ENCODE results near the gene WNT7B.

The WNT7B gene

DNA sequence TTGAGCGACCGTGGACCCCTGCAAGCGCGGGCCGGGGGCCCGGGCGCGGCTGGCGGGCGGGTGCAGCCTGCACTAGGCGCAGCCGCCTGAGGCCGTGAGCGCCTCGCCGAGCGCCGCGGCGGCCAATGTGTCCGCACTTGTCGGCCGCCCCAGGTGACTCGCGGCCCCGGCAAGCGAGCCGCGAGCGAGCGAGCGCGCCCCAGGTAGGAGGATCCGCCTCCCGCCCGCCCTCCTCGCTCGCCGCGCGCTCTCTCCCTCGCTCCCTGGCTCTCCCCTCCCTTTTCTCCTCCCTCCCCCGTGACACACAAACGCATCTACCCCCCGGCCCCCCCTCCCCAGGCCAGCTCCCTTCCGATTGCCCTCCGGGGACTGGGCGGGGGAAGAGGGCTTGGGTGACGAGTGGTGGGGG is at the start of gene WNT7B:
TSS of gene WNT7B (minus strand) at position 160 of the 409 bp plus-strand sequence. CDS start 408 bp downstream, outside the sequence.
- peak; percentile 89 for DNase-seq

DNA sequence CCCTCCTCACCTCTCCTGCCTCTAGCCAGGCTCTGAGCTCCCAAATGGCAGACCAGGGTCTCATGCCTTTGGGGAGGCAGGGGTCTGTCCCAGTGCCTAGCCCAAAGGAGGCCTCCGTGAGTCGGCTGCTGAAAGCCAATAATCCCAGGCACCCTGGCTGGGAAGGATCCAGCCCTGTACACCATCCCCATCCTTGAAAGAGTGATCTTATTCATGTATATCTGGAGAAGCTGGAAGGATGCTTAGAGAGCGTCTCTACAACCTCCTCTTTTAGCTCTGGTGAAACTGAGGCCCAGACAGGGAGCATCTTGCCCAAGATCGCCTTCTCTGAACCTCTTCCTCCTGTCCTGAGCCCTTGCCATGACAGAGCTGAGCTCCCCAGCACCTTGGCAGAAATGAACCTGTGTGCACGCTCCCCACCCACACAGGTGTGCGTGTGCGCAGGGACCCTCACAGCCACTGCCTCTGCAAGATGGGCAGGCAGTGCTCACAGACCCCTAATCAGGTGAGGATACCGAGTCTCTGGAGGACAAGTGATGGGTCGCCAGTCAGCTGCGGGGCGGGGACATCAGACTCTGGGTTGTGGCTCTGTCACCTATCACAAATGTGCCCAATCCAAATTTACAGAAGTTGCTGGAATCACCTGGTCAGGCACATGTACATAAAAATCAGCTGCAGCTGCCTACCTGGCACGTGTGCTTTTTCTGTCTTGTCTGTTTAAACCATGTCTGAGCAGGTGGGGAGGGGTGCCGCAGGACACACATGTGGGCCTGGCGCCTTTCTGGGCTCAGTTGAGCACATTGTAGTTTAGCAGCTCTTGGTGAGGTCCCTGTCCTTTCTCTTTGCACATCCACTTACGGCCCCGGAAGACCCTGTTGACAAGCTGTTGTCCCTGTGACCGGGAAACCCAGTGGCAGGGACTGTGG is 49.3 kb upstream of the WNT7B start:
- DNase-seq = no peak

DNA sequence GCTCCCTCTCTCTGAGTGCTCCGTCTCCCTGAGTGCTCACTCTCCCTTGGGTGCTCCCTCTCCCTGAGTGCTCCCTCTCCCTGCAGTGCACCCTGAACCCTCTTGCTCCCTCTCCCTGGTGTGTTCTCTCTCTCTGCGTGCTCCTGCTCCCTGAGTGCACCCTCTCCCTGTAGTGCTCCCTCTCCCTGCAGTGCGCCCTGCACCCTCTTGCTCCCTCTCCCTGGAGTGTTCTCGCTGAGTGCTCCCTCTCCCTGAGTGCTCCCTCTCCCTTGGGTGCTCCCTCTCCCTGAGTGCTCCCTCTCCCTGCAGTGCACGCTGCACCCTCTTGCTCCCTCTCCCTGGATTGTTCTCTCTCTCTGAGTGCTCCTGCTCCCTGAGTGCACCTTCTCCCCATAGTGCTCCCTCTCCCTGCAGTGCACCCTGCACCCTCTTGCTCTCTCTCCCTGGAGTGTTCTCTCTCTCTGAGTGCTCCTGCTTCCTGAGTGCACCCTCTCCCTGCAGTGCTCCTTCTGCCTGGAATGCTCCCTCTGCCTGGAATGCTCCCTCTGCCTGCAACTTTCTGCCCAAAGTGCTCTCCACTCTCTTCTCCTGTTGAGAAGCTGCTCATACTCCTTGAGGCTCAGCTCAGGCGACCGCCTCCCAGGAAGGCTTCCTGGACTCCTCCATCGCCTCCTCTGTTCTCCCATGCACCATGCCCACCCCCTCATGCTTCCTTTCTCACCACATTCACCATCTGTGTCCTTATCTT is 48.4 kb upstream of the WNT7B start:
- no peak for DNase-seq

DNA sequence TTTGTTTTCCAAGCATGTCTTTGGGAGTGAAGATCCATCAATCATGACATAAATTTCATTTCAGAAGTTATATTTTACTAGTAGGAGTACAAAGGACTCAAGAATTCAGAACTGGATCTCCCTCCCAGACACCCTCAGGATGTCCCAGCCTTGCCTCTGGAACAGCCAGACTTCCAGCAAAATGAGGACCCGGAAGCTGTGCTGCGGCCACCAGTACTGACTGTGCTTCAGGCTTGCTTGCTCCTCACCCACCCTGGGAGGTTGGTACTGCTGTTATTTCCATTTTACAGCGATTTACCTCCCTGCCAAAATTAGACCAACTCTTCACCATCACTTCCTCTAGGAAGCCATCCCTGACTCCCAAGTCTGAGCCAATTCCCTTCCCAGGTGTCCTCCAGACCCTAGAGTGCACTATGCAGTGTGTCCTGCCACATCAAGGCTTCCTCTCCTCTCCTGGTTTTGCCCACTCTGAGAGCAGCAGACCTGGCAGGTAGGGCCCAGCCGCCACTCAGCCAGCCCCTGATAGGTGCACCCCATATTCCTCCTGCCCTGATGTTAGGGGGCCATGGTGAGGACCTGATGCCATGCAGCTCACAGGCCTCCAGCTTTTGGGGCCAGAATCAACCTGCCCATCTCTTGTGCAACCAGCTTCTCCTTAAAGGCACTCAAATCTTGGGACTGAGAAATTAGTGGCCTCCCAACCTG is 47.3 kb upstream of the WNT7B start:
- DNase-seq = no peak

DNA sequence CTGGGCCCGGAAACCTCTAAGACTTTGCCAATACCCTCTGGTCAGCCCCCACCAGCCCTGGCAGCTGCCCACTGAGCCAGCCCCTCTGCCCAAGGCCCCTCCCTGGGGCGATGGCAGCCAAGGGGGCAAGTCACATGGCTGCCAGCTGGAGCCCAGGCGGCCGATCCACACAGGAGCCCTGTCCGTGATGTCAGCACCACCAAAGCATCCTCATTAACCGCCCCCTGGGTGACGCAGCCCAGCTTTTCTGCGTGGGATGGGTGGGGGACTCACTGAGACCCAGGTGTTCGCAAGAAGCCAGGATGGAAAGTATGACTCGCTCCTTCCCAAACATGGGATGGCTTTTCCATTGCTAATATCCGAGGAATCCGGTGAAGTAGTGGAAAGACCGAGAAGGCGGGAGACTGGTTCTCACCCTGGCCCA is 46.6 kb upstream of the WNT7B start:
- DNase-seq = no peak

DNA sequence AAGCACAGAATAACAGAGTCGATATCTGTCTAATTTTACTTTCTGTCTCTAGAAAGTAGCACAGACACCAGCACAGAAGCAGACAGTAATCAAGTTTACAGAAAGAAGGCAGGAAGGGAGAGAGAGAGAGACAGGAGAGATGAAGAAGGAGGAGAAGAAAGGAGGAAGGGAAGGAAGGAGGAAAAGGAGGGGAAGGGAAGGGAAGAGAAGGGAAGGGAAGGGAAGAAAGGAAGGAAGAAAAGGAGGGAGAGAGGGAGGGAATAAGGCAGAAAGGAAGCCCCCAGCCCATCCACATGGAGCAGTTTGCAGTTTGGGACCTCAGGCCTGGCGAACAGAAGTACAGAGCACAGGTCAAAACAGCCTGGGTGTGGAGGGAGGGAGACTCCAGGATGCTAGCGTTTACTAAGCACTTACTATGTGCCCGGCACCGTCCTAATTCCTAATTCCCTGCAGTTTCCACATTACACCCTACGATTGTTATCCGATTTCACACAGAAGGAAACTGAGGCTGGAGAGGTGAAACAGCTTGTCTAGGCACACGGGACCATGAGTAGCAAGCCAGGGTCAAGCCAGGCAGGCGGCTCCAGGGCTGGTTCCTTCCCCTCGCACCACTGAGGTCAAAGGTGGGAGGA is 46.0 kb upstream of the WNT7B start:
- DNase-seq = no peak

DNA sequence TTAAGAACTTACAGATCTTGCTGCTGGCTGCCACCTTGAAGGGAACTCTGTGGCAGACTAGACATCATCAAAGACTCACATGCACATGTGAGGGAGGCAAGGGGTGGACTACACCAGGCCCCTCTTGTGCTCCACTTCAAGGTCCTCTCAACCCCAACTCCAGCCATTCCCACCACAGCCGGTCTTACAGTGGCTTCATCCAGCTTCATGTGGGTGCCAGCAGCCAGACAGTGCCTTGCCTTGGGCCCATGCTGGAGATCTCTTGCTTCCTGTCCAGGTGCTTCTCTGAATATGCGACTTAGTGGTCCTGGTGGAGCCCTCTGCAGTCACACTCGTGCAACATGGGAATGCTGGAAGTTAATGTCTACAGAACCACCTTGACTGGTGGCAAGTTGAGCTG is 44.6 kb upstream of the WNT7B start:
- DNase-seq = no peak

DNA sequence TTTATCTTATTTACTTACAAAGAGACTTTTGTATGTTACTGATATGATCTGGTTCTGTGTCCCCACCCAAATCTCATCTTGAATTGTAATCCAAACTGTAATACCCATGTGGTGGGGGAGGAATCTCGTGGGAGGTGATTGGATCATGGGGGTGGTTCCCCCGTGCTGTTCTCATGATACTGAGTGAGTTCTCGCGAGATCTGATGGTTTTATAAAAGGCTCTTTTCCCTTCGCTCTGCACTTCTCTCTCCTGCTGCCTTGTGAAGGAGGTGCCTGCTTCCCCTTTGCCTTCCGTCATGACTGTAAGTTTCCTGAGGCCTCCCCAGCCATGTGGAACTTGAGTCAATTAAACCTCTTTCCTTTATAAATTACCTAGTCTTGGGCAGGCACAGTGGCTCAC is 42.4 kb upstream of the WNT7B start:
- DNase-seq = no peak

DNA sequence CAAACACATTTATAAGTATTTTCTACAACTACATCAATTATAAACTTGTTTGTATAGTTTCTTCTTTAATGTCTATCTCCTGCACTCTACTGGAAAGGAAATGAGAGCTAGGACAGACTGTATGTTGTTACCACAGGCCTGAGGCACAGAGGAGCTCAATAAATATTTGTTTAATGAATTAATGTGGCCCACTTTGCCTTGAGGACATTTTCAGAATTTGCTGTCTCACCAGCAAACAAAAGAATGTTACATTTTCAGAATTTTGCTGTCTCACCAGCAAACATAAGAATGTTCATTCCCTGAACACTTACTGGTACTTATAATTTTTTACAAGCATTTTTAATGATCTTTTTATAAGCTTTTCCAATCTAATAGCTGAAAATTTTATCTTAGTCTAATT is 41.9 kb upstream of the WNT7B start:
- DNase-seq = peak; percentile 54

DNA sequence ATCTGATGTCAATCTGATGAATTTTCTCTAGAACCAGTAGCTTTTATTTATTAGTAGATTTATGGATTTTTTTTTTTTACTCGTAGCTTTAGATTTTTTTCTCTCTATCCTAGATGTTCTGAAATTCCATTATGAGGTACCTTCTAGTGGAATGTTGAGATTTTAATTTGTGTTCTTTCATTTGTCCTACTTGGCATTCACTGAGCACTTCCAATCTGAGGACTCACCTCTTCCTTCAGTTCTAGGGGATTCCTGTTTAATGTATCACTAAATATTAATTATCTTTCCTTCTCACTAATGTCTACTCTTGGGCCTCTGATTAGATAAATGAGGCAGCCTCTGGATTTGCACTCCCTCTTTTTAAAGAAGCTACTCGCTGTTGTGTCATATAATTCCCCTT is 40.2 kb upstream of the WNT7B start:
- no peak for DNase-seq

DNA sequence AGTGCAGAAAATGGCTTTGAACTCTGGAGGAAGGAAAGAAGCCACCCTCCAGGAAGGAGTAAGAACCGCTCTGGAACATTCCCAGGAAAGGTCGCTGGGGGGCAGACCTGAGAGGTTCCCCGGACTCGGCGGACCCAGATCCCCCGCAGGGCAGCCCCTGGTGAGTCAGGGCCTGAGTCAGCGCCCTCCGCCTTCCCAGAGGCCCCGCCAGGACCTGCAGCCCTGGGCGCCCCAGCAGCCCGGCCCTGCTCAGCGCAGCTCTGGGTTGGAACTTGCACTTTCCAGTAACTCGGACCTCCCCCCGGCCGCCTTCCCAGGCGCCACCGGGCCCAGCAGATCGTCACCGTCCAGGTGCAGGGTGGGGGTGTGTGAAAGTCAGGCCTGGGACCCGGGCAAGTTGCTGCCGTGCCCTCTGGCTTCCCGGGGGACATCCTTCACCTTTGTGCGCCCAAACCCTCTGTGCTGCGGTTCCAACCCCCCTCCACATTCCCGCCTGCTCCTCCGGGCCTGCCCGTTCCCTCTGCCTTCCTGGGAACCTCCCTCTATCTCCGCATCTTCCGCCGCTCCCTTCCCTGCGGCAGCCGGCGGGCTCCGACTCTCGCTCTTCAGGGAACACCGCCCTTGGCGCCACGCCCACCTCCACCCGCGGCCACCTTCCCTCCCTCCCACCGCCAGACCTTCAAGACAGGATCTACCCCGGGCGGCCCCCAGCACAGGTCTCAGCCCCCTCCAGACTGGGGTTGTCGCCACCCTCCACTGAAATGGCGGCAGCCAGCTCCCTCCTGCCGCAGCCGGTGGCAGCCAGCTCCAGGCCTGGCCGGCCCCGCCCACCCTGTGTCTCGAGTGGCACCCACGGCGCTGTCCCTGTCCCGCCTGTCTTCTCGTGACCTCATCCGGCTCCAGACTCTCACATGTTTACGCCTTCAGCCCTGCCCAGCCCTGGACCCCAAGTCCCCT is 36.8 kb upstream of the WNT7B start:
- peak; percentile 93 for DNase-seq

DNA sequence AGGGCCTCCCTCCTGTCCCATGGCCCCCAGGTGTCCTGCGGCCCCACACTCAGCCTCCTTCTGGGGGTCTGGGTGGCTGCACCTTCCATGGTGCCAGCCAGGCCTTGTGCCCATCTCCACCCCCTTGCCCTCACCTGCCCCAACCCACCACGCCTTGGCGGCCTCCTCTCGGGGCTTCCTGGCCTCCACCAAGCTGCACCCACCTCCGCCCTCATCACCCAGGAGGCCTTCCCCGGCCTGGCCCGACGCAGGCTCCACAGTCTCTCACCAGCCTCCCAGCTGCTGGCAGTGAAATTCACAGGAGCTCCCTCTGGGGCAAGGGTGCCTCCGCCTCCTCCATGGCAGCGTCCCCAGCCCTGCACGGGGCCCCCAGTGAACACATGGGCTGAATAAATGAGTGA is 35.9 kb upstream of the WNT7B start:
- DNase-seq = no peak

DNA sequence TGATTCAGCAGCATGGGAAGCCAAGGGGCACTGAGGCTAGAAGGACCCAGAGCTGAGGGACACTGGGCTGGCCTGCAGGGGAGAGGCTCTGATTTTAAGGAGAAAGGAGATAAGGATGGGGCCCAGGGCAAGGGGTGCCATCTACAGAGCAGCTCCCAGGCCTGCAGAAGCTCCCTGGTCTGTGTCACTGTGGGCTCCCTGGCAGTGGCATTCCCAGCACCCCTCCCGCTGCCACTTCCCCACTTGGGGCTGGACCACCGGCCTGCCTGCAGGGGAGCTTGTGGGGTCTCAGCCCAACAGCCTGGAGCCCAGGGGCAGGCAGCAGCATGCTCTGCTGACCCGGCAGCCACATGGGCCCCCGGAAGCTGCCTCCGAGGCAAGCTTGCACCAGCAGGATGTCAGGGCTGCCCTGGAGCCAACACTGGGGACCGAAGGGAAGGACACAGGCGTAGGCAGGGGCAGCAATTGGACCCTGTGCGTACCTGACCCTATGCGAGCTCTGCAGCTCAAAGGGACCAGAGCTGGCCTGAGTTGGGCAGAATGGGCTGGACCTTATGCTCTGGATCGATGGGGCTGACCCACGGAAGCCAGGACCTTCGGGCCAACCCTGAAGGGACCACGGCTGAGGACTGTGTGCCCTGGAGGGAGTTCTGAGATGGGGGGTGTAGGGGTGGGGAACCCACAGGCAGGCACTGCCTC is 35.4 kb upstream of the WNT7B start:
- DNase-seq = no peak

DNA sequence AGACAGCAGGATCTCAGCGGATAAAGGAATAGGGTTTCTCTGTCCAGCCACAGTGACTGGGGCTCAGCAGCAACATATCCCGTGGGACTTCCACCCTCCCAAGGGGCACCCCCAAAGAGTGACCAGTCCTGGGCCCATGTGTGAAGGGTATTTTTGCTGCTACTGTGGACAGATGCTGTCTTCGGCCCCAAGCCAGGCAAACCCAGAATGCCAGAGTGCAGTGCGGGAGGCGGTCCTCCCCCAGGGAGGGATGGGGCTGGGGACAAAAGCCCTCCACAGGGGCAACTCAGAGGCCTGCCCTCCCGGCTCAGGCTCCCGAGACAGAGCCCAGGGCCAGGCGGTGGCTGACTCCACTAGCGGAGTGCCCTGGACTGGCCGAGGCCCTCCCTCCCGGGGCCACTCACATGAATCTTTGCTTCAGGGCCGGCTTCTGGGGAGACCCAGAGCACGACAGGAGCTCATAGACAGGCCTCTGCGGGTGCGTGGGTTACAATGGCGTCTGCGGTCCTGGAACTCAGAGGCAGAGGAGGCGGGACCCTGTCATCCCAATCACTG is 34.7 kb upstream of the WNT7B start:
- no peak for DNase-seq

DNA sequence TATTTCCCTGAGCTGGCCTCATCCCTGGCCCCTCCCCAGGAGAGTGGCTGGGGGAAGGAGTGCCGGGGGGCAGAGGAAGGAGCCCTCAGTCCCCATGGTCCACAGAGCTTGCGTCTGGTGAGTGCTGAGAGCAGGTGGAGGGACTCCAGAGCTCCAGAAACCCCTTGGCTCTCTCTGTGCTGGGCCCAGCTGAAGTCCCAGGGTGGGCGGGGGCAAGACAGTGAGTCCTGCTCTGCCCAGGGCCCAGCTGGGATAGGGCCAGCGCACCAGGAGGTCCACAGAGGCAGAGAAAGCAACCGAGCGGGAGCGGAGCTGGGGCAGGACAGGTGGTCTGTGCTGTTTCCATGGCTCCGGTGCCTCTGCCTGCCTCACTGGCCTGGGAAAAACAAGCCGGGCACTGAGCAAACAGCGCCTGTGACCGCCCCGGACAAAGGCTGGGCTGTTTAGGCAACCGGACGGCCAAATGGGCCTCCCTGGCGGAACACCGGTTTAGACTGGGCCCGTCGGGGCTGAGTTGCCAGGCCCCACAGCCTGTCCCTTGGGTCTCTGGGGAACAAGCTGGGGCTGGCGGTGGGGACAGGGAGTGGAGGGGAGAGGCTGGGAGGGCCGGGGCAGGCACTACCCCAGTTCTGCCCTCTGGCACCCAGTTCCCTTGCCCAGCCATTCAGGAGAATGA is 34.1 kb upstream of the WNT7B start:
- DNase-seq = no peak

DNA sequence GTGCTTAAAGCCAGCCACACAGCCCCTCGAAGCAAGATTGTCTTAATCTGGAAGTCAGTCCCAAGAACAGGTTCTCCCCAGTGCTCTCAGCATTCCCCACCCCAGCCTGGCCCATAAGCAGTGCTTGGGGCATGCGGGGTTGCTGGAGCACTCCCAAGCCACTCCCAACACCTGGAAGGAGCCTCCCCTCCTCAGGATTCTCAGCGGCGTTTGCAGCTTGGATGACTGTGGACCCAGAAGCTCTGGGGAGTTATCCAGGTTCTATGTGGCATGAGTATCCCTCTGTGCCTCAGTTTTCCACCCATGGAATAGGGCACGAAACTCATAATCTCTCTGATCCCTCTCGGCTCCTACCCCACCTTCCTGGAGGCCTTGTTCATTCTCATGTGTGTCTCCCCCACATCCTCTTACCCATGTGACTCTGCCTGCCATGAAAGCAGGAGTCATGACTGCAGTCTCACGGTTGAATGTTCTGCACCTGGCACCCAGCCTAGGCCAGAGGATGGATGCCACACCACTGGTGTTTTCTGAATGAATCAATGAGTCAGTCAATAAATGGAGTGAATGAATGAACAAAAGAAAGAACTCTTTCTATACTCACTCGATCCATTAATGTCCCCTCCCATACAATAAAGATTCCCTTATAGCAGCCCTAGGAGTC is 33.4 kb upstream of the WNT7B start:
- DNase-seq = no peak

DNA sequence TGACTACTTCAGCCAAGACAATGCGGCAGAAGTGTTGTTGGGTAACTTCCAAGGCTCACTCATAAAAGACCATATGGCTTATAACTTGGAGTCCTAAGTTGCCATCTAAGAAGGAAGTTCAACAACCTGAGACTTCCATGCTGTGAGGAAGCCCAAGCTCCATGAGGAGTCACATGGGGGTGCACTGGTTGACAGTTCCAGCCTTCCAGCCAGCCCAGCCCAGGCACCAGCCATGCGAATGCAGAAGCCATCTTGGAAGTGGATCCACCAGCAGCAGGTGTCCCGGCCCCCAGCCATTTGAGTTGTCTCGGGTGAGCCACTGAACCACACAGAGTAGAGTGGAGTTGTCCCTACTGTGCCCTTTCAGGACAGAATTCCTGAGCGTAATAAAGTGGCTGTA is 32.8 kb upstream of the WNT7B start:
- DNase-seq = no peak

DNA sequence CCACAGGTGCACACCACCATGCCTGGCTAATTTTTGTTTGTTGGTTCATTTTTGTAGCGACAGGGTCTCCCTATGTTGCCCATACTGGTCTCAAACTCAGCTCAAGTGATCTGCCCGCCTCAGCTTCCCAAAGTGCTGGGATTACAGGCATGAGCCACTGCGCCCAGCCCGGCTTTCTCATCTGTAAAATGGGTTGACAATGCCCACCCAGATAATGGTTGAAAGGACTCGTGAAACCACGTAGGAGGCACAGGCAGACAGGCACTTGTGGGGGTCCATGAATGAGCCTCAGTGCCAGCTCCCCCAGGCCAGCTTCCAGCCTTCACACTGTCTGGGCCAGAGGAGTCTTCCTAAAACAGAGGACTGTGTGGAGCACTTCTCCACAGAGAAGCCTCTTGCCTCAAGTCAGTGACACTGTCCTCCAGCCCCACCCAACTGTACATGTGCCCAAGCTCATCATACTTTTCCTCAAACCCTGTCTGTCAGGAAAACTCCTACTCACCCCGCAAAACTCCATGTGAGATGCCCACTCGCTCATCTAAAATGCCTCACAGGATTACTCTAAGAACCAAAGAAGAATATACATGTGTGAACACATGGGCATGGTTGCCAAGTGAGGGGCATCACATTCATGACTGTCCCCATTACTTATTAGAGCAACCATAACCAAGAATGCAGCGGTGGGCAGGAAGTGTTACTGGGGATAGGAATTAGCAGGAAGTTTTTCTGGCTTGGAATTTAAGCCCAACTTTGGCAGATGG is 32.1 kb upstream of the WNT7B start:
- no peak for DNase-seq

DNA sequence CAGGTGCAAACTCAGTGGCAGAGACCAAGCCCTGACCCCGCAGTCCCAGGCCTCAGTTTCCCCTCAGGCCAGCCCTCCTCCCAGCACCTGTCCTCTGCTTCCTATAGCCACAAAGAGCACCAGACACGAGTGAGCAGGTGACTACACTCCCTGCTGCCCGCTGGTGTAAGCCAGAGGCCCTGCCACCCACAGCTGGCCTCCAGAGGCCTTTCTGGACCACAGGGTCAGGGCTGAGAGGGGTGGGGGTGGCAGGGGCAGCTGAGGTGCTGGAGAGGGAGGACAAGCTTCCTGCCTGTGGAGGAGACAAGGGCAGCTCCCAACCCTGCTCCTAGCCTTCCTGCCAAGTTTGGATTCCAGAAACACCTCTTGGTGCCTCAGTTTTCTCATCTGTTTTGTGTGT is 31.3 kb upstream of the WNT7B start:
- no peak for DNase-seq
